ENCODE results near the gene ALPP.
"Not testable (repeated sequence)": the region's sequence is repeated elsewhere in the genome, so short reads cannot be mapped to it uniquely, and the experiment has no call there.

DNA sequence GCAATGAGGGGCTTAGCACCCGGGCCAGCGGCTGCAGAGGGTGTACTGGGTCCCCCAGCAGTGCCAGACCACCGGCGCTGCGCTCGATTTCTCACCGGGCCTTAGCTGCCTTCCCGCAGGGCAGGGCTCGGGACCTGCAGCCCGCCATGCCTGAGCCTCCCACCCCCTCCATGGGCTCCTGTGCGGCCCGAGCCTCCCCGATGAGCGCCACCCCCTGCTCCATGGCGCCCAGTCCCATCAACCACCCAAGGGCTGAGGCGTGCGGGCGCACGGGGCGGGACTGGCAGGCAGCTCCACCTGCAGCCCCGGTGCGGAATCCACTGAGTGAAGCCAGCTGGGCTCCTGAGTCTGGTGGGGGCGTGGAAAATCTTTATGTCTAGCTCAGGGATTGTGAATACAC lies 12.1 kb upstream of the ALPP start:
- TF ChIP-seq POLR2A, TAF1 (IDR thresholded peaks at IDR 0.05; ENCODE audit: low read depth, low read length): not testable (repeated sequence)

Measured in GM12891 (cell line).